ENCODE data around the gene CMIP.

Gene CMIP

DNA sequence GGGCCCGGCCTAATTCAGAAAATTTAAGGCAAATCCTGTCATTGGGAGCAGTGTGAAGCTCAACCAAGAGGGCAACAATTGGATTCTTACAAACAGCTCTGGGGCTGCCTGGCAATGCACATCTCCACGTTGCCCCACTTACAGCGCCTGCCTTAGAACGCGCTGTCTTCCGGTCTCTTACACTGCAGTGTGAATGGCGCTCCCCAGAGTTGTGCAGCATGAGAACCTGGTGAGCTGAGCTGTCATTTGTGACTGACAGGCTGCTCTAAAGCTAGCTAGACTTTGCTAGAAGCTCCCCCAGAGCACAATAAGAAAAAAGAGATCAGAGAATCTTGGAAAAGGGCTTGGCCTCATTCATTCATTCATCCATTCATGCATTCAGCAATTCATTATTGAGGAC lies 270.0 kb downstream of the CMIP start:
- TF ChIP-seq EGR1 (IDR thresholded peaks at IDR 0.05) (no peak), TAF1 (IDR thresholded peaks at IDR 0.05; ENCODE audit: low read depth) (no peak), EP300 (IDR thresholded peaks at IDR 0.05; ENCODE audit: borderline replicate concordance) (no peak), TCF12 (IDR thresholded peaks at IDR 0.05; ENCODE audit: low read depth) (no peak)
- TF ChIP-seq, protein P1, sequence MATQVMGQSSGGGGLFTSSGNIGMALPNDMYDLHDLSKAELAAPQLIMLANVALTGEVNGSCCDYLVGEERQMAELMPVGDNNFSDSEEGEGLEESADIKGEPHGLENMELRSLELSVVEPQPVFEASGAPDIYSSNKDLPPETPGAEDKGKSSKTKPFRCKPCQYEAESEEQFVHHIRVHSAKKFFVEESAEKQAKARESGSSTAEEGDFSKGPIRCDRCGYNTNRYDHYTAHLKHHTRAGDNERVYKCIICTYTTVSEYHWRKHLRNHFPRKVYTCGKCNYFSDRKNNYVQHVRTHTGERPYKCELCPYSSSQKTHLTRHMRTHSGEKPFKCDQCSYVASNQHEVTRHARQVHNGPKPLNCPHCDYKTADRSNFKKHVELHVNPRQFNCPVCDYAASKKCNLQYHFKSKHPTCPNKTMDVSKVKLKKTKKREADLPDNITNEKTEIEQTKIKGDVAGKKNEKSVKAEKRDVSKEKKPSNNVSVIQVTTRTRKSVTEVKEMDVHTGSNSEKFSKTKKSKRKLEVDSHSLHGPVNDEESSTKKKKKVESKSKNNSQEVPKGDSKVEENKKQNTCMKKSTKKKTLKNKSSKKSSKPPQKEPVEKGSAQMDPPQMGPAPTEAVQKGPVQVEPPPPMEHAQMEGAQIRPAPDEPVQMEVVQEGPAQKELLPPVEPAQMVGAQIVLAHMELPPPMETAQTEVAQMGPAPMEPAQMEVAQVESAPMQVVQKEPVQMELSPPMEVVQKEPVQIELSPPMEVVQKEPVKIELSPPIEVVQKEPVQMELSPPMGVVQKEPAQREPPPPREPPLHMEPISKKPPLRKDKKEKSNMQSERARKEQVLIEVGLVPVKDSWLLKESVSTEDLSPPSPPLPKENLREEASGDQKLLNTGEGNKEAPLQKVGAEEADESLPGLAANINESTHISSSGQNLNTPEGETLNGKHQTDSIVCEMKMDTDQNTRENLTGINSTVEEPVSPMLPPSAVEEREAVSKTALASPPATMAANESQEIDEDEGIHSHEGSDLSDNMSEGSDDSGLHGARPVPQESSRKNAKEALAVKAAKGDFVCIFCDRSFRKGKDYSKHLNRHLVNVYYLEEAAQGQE (IDR thresholded peaks at IDR 0.05; ENCODE audit: low read depth), result no peak

DNA sequence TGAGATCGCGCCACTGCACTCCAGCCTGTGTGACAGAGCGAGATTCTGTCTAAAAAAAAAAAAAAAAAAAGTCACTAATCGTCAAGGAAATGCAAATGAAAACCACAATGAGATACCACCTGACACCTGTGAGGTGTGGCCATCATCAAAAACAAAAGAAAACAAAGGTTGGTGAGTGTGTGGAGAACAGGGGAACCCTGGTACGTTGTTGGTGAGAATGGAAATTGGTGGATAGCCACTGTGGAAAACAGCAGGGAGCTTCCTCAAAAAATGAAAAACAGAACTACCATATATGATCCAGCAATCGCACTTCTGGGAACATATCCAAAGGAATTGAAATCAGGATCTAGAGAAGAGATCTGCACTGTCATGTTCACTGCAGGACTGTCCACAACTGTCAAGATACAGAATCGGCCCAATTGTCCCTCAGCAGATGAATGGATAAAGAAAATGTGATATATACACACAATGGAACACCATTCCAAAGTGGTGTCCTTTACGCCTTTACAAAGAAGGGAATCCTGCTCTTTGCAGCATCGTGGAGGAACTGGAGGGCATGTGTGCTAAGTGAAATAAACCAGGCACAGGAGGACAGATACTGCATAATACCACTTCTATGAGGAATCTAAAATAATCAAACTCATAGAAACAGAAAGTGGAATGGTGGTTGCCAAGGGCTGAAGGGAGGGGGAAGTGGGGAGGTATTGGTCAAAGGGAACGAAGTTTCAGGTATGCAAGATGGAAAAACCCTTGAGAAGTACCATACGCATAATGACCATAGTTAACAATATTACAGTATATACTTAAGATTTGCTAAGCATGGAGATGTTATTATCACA lies 271.0 kb downstream of the CMIP start:
- TF ChIP-seq EGR1 (IDR thresholded peaks at IDR 0.05) (no peak), CEBPB (IDR thresholded peaks at IDR 0.05) (no peak), TEAD4 (IDR thresholded peaks at IDR 0.05) (no peak), EP300 (IDR thresholded peaks at IDR 0.05; ENCODE audit: borderline replicate concordance) (no peak), TCF12 (IDR thresholded peaks at IDR 0.05; ENCODE audit: low read depth) (no peak), TAF1 (IDR thresholded peaks at IDR 0.05; ENCODE audit: low read depth) (no peak), NFIC (IDR thresholded peaks at IDR 0.05) (no peak), RAD21 (IDR thresholded peaks at IDR 0.05; ENCODE audit: low read depth) (no peak), FOXM1 (IDR thresholded peaks at IDR 0.05; ENCODE audit: borderline replicate concordance, low read depth) (no peak), CREB1 (IDR thresholded peaks at IDR 0.05; ENCODE audit: low read depth) (no peak), YY1 (IDR thresholded peaks at IDR 0.05; ENCODE audit: low read depth) (no peak), ZBTB7A (IDR thresholded peaks at IDR 0.05; ENCODE audit: low read depth) (no peak)
- TF ChIP-seq, protein P1 (IDR thresholded peaks at IDR 0.05; ENCODE audit: low read depth), result no peak
- TF ChIP-seq, protein P2, sequence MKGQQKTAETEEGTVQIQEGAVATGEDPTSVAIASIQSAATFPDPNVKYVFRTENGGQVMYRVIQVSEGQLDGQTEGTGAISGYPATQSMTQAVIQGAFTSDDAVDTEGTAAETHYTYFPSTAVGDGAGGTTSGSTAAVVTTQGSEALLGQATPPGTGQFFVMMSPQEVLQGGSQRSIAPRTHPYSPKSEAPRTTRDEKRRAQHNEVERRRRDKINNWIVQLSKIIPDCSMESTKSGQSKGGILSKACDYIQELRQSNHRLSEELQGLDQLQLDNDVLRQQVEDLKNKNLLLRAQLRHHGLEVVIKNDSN (IDR thresholded peaks at IDR 0.05), result no peak
- TF ChIP-seq, protein P3, sequence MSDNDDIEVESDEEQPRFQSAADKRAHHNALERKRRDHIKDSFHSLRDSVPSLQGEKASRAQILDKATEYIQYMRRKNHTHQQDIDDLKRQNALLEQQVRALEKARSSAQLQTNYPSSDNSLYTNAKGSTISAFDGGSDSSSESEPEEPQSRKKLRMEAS (IDR thresholded peaks at IDR 0.05), result no peak

DNA sequence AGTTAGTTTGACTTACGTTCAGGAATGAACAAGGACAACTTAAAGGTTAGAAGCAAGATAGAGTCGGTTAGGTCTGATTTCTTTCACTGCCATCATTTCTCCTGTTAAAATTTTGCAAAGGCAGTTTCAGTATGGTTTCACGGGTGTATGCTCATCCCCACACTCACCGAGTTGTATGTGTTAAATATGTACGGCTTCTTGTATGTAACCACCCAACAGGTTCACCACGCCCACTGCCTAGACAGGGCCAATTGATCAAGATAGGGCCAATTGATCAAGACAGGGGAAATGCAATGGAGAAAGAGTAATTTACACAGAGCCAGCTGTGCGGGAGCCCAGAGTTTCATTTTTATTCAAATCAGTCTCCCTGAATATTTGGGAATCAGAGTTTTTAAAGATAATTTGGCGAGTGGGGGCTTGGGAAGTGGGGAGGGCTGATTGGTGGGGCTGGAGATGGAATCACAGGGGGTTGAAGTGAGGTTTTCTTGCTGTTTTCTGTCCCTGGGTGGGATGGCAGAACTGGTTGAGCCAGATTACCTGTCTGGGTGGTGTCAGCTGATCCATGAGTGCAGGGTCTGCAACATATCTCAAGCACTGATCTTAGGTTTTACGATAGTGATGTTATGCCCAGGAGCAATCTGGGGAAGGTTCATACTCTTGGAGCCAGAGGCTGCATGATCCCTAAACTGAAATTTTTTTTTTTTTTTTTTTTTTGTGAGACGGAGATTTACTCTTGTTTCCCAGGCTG lies 272.0 kb downstream of the CMIP start:
- TF ChIP-seq, protein P1 (IDR thresholded peaks at IDR 0.05; ENCODE audit: low read depth), result no peak
- TF ChIP-seq TEAD4 (IDR thresholded peaks at IDR 0.05) (no peak), RAD21 (IDR thresholded peaks at IDR 0.05; ENCODE audit: low read depth) (no peak), CEBPB (IDR thresholded peaks at IDR 0.05) (no peak), TCF12 (IDR thresholded peaks at IDR 0.05; ENCODE audit: low read depth) (no peak), EGR1 (IDR thresholded peaks at IDR 0.05) (no peak), YY1 (IDR thresholded peaks at IDR 0.05; ENCODE audit: low read depth) (no peak), TAF1 (IDR thresholded peaks at IDR 0.05; ENCODE audit: low read depth) (no peak), ZBTB7A (IDR thresholded peaks at IDR 0.05; ENCODE audit: low read depth) (no peak), FOXM1 (IDR thresholded peaks at IDR 0.05; ENCODE audit: borderline replicate concordance, low read depth) (no peak), NFIC (IDR thresholded peaks at IDR 0.05) (no peak), CREB1 (IDR thresholded peaks at IDR 0.05; ENCODE audit: low read depth) (no peak), EP300 (IDR thresholded peaks at IDR 0.05; ENCODE audit: borderline replicate concordance) (no peak)
- TF ChIP-seq, protein P2 (IDR thresholded peaks at IDR 0.05), result no peak
- TF ChIP-seq, protein P3 (IDR thresholded peaks at IDR 0.05), result no peak
